Activated gamma-delta T cell treated with Interleukin-2 at 50 U/mL for 16 hours (primary cell): ENCODE data around the gene RB1.
"Not testable (repeated sequence)": the region's sequence is repeated elsewhere in the genome, so short reads cannot be mapped to it uniquely, and the experiment has no call there.

Experiments
- DNase-seq: peaks from one replicate; pipeline ENCODE4 v3.0.0-alpha.2; 2020

RB1 gene

DNA sequence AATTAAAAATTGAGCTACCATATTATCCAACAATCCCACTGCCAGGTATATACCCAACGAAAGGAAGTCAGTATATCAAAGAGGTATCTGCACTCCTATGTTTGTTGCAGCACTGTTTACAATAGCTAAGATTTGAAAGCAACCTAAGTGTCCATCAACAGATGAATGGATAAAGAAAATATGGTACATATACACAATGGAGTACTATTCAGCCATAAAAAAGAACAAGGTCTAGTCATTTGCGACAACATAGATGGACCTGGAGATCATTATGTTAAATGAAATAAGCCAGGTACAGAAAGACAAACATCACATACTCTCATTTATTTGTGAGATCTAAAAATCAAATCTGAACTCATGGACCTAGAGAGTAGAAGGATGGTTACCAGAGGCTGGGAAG is 52.0 kb downstream of the RB1 start:
- DNase-seq = not testable (repeated sequence)

GRCh38 chr13:48356750-48357149 is 53.2 kb downstream of the RB1 start:
- DNase-seq = no peak

- no peak for DNase-seq
These were observed 66.4 kb downstream of the RB1 start for GRCh38 chr13:48369988-48370387.

DNA sequence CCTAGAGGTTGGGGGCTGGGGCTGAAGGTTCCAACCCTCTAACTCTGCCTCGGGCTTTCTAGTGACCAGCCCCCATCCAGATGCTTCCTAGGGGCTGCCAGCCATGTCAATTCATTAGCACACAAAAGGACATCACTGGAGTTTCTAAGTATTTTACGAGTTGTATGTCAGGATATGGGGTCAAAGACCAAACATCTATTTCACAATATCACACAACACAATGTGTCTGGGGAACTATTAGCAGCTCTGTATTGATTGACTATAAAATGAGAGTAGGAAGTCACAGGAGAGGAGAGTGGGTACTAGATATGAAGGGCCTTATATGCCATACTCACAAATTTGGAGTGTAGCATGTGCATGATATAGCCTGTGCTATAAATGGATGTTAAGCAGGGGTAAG is 67.3 kb downstream of the RB1 start:
- DNase-seq = no peak

DNA sequence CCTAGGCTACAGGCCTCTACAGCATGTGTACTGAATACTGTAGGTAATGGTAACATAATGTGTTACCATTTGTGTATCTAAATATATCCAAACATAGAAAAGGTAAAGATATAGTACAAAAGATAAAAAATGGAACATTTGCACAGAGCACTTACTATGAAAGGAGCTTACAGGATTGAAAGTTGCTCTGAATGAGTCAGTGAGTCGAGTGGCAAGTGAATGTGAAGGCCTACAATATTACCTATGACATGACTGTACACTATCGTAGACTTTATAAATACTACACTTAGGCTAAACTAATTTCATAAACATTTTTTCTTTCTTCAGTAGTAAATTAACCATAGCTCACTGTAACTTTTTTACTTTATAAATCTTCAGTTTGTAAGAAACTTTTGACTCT is 74.3 kb downstream of the RB1 start:
- no peak for DNase-seq

- no peak for DNase-seq
These were observed 77.0 kb downstream of the RB1 start for GRCh38 chr13:48380581-48380980.

DNA sequence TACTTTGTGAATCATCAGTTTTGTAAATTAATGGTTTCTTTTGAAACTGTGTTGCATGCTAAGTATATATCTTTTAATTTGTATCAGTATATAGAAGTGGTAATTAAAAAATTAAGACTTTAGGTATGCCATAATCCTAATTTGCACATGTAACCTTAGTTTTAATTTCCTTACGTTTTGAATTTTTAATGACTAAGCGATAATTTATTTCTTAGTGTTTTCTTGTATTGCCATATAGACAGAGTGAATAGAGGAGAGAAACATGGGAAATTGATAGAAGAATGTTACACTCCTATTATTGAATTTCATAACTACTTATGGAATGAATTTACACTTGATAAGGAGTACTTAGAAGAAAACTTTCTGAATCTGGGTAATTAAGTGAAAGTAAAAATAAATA is 79.8 kb downstream of the RB1 start:
- no peak for DNase-seq

GRCh38 chr13:48386816-48387215 is 83.3 kb downstream of the RB1 start:
- no peak for DNase-seq

- DNase-seq = no peak
These were observed 87.7 kb downstream of the RB1 start for GRCh38 chr13:48391257-48391656.

DNA sequence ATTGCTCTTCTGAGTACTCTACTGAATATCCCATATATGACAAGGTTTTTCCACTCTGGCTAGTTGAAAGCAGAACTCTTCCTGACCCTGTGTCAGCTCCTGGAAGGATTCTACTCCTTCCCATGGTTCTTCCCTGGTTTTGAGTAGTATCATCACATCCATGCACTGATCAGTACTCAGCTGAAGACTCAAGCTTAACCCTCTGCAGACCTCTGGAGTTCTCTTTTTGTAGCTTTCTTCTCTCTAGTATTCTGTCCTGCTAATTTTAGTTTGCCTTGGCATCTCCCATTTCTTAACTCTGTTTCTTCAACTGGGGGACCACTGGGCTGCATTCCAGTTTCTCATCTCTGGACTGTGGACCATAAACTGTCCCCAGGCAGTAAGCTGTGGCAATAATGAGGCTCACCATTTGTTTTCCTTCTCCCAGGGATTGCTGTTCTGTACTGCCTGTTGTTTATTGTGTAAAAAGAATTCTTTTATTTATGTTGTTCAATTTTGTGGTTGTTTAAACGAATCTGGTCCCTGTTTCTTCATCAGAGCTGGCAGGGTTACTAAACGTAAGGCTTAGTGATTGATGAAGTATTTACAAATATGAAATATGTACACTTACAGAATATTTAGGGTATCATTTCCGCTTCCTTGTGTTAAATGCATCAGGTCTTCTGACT is 89.6 kb downstream of the RB1 start:
- no peak for DNase-seq

DNA sequence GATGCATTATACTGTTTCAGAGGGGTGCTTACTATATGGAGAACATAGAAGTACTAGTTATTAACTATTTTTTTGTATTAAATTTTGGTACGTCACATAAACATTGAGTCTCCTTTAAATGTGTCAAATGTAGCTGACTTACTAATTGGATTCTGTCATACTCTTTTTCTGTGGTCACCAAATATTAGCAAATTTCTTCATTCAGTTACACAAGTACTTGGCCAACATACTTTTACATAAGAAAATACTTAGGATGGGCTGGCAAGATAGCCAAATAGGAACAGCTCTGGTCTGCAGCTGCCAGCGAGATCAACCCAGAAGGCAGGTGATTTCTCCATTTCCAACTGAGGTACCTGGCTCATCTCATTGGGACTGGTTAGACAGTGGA is 90.1 kb downstream of the RB1 start:
- no peak for DNase-seq

GRCh38 chr13:48397744-48398143 is 94.2 kb downstream of the RB1 start:
- DNase-seq = no peak

DNA sequence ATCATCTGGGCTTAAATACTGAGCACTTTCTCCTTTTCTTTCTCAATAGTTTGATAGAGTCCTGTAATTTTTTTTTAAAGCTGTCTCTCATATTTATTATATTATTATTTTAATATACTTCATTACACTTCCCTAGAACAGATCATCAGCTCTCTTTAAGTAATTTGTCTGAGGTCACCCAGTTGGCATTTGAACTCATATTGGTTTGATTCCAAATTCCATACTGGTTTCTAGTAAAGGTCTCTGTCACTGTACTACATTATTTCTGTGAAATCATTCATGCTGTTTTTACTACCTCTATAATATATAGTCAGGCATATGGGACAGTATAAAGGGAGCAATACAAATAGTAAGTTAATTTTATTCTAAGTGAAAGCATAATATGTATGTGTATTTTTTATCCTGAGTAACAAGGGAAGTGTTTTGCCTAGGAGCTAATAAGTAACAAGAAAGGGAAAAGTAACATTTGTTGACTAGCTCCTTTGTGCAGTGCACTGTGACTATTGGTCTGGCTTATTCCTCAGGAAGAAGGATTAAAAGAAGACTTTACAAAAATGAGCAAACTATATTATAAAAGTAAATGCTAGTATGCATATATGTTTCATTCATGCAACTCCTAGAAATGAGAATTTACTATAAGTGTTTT is 95.0 kb downstream of the RB1 start:
- no peak for DNase-seq

GRCh38 chr13:48400090-48400694 is 96.6 kb downstream of the RB1 start:
- DNase-seq = no peak

- DNase-seq = no peak
These were observed 97.3 kb downstream of the RB1 start for GRCh38 chr13:48400850-48401291.

GRCh38 chr13:48401480-48401879 is 97.9 kb downstream of the RB1 start:
- no peak for DNase-seq

GRCh38 chr13:48402325-48402932 is 98.9 kb downstream of the RB1 start:
- no peak for DNase-seq

DNA sequence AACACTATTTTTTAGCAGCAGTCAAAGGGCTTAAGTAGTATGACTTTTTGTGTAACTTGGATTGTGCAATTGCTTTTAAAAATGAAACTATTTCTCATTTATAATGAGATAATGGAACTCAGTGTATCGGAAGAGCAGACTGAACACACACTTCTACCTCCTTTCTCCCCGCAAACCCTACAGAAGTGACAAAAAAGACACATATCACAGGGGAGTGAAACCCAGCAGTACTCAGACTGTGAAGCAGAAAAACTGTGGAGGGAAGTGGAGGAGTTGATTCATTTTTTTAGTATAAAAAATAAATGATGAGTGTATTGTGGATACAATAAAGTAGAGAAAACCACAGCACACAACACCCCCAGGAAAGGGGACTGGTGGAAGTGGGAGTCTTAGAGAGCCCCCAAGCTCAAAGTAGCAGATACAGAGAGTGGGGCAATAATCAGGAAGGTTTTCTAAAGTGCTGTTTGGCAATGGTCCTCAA is 99.6 kb downstream of the RB1 start:
- DNase-seq = no peak

GRCh38 chr13:48403913-48404312 is 100.4 kb downstream of the RB1 start:
- DNase-seq = no peak

GRCh38 chr13:48404952-48405351 is 101.4 kb downstream of the RB1 start:
- DNase-seq = no peak

DNA sequence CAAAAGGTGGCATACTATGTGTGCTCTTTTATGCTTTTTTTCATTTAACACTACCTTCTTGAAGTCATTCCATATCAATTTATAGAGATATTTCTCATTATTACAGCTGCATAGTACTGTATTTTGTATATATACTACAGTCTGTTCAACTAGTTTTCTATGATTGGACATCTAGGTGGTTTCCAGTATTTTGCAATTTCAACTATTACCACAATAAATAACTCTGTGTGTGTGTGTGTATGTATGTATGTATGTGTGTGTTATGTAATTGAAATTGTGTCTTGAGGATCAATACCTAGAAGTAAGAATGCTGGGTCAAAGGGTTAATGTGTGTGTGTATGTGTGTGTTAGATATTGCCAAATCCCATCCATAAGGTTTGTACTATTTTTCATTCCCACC is 102.3 kb downstream of the RB1 start:
- no peak for DNase-seq

- no peak for DNase-seq
These were observed 106.6 kb downstream of the RB1 start for GRCh38 chr13:48410199-48410598.

GRCh38 chr13:48411147-48411794 is 107.7 kb downstream of the RB1 start:
- no peak for DNase-seq
